Measurements from ENCODE around the gene FMN1. TPM values are rescaled to one million over a fixed set of nuclear protein-coding genes. Genes with fewer than 3 reads are reported as not detected.

Gene FMN1, protein sequence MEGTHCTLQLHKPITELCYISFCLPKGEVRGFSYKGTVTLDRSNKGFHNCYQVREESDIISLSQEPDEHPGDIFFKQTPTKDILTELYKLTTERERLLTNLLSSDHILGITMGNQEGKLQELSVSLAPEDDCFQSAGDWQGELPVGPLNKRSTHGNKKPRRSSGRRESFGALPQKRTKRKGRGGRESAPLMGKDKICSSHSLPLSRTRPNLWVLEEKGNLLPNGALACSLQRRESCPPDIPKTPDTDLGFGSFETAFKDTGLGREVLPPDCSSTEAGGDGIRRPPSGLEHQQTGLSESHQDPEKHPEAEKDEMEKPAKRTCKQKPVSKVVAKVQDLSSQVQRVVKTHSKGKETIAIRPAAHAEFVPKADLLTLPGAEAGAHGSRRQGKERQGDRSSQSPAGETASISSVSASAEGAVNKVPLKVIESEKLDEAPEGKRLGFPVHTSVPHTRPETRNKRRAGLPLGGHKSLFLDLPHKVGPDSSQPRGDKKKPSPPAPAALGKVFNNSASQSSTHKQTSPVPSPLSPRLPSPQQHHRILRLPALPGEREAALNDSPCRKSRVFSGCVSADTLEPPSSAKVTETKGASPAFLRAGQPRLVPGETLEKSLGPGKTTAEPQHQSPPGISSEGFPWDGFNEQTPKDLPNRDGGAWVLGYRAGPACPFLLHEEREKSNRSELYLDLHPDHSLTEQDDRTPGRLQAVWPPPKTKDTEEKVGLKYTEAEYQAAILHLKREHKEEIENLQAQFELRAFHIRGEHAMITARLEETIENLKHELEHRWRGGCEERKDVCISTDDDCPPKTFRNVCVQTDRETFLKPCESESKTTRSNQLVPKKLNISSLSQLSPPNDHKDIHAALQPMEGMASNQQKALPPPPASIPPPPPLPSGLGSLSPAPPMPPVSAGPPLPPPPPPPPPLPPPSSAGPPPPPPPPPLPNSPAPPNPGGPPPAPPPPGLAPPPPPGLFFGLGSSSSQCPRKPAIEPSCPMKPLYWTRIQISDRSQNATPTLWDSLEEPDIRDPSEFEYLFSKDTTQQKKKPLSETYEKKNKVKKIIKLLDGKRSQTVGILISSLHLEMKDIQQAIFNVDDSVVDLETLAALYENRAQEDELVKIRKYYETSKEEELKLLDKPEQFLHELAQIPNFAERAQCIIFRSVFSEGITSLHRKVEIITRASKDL (N-terminal part only)
- 1 to 10 TPM in 2 of 3 donors, under 1 TPM in 1; 0.55 to 1.1 (median 1.0) TPM for polyA plus RNA-seq

GRCh38 chr15:33194704-33195670 is at the start of gene FMN1:
FMN1 (minus strand) TSS chr15:33194714; CDS start chr15:33154914, 39,800 bp downstream.
- no peak within 1 kb of the TSS for H3K27ac ChIP-seq (ENCODE audit: low read depth, low read length)
- 8 to 10% (median 9%) methylated on average over 46 of the region's 46 CpGs for WGBS, 3 donors

DNA sequence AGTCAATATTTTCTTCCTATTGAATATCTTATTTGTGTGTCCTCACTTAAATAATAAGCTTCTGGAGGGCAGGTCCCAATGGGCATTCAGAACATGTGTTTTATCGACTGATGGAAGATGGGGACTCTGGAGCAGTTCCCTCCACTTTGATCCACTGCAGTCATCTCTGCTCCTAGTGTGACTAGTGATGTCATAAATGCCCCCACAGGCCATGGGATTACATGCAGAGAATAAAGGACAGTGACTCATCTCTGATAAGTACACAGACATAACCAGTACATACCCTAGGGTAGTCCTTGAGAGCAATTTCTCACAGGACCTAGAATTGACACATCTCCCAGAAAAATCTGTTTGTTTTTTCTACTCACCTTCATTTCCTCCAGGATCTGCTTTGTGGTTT is 49.4 kb upstream of the FMN1 start:
- 80 to 88% (median 83%) methylated on average over 1 of the region's 1 CpG for WGBS, 3 donors
- H3K27ac ChIP-seq (ENCODE audit: low read depth, low read length), result no peak overlapping the region

- H3K27ac ChIP-seq (ENCODE audit: low read depth, low read length), result no peak overlapping the region
- 97 to 100% (median 98%) methylated on average over 2 of the region's 2 CpGs for WGBS, 3 donors
These were observed 48.9 kb upstream of the FMN1 start for GRCh38 chr15:33243393-33243792.

- H3K27ac ChIP-seq (ENCODE audit: low read depth, low read length), result no peak overlapping the region
- WGBS, 3 donors, result 78 to 86% (median 82%) methylated on average over 5 of the region's 5 CpGs
These were observed 48.2 kb upstream of the FMN1 start for GRCh38 chr15:33242669-33243191.

DNA sequence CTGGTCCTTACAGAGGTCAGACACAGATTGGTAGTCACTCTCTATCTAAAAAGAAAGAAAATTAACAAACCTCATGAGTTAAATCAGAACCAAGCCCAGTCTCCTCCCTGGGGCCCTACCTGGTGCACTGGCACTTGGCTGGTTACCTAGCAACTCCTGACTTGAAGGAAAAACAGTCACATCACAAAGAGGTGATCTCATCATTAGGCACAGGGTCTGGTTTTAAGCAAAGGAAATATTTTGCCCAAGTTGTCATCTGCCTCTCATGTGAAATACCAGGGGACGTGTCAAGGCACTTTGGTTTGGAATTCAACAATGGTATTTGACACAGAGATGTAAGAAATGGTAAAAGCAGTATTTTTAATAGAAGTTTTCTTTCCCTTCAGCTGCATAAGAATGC is 47.7 kb upstream of the FMN1 start:
- WGBS, 3 donors, result 47 to 69% (median 56%) methylated on average over 1 of the region's 1 CpG
- H3K27ac ChIP-seq (ENCODE audit: low read depth, low read length), result no peak overlapping the region

GRCh38 chr15:33236841-33237509 is 42.5 kb upstream of the FMN1 start:
- H3K27ac ChIP-seq (ENCODE audit: low read depth, low read length), result no peak overlapping the region

GRCh38 chr15:33234020-33234461 is 39.5 kb upstream of the FMN1 start:
- 44 to 52% (median 47%) methylated on average over 5 of the region's 5 CpGs for WGBS, 3 donors
- no peak overlapping the region for H3K27ac ChIP-seq (ENCODE audit: low read depth, low read length)

More at GRCh38 chr15:33236841-33237509, 42.5 kb upstream of the FMN1 start:
- WGBS, 3 donors, result 83 to 88% (median 85%) methylated on average over 4 of the region's 4 CpGs

- WGBS, 3 donors, result 72 to 82% (median 80%) methylated on average over 3 of the region's 3 CpGs
- no peak overlapping the region for H3K27ac ChIP-seq (ENCODE audit: low read depth, low read length)
These were observed 32.2 kb upstream of the FMN1 start for GRCh38 chr15:33226559-33227181.

DNA sequence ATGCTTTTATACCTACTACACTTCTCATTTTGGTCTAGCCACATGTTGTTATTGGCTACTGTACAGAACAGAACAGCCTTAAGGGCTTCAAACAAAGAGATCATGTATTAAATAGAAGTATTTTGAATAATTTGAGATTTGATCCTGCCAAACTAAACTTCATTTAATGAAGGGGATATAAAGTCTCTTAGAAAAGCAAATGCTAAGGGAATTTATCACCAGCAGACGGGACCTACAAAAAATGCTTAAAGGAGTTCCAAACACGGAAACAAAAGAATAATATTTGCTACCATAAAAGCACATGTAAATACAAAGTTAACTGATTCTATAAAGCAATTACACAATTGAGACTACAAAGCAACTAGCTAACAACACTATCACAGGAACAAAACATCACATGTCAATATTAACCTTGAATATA is 23.6 kb upstream of the FMN1 start:
- WGBS, 3 donors, result 54 to 86% (median 74%) methylated on average over 2 of the region's 2 CpGs

DNA sequence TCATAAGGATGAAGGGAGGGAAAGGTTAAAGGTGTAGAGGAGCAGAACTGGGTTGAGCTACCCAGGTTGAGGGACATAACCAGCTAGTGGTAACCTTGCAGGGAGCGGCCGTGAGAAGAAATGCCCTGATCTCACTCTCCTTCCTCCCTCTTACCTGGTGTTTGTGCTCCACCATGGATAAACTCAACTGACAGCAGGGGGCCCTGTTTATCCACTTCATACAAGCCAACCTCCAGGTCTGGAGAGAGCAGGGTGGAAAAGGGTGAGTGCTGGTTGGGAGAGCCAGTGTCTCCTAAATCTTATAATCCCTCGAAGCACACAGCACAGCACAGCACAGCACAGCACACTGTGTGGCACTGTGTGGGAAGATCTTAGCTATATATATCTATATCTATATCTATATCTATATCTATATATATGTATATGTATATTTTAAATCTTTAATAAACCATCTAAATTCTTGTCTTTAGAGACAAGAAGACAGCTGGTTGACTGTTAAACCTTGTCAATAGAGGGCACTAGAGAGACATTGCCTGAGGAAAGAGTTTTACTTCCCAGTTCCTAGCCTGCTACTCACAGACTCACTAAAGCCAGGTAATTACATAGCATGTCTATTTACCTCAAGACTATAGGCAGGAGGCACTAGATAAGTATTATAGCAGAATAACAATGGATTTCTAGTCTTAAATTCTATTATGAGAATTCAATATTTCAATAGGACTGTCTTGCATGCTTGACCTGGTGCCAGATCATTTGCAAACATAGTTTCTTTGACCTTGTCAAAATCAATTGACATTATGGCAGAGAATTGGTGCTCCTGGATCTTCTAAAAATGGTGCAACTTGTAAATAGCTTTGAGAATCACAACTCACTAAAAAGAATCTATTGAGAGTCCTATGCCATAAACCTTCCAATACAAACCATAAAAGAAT is 21.7 kb upstream of the FMN1 start:
- no peak overlapping the region for H3K27ac ChIP-seq (ENCODE audit: low read depth, low read length)
- WGBS, 3 donors, result 84 to 99% (median 92%) methylated on average over 3 of the region's 3 CpGs

More for the DNA sequence above, 23.6 kb upstream of the FMN1 start:
- no peak overlapping the region for H3K27ac ChIP-seq (ENCODE audit: low read depth, low read length)

DNA sequence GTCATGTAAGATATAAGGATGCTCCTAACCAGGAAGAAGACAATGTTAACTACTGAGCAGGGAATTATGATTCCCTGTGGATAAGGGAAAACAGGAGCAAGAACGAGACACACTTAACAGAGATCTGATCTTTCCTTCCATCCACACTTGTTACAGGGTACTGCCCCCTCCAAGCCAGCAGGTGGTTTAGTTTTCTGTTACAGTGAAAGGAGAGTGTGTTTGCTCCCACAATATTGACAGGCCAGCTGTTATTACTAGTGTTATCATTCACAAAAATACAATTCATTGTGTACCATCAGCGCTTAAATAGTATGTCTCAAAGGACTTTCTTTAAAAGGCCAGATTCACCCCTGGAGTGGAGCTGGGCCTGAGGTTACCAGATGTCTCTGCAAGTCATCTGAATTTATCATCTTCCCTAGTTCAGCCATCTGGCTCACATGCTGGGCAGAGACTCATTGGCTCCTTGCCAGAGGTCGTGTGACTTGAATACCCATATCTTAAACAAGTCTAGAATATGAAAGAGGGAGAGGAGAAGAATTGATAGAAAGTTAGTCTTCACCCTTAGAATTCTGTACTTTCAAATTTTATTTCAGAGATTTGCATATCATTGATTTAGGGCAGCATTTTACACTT is 16.8 kb upstream of the FMN1 start:
- 43 to 47% (median 46%) methylated on average over 3 of the region's 3 CpGs for WGBS, 3 donors
- no peak overlapping the region for H3K27ac ChIP-seq (ENCODE audit: low read depth, low read length)

- 53 to 75% (median 64%) methylated on average over 2 of the region's 2 CpGs for WGBS, 3 donors
- H3K27ac ChIP-seq (ENCODE audit: low read depth, low read length), result no peak overlapping the region
These were observed 15.3 kb upstream of the FMN1 start for GRCh38 chr15:33209575-33210481.

DNA sequence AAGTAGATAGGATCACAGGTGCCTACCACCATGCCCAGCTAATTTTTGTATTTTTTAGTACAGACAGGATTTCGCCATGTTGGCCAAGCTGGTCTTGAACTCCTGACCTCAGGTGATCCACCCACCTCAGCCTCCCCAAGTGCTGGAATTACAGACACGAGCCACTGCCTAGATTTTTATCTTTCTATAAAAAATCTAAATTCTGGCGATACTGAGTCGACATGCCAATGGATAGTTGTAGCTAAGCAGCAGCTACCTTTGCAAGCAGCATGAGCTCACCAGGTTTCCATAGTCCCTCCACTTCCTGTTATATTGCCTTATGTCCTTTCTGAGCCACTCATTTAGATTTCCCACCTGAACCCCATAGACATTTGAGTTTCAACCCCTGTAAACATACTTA is 13.1 kb upstream of the FMN1 start:
- 76 to 89% (median 87%) methylated on average over 4 of the region's 4 CpGs for WGBS, 3 donors
- H3K27ac ChIP-seq (ENCODE audit: low read depth, low read length), result no peak overlapping the region

DNA sequence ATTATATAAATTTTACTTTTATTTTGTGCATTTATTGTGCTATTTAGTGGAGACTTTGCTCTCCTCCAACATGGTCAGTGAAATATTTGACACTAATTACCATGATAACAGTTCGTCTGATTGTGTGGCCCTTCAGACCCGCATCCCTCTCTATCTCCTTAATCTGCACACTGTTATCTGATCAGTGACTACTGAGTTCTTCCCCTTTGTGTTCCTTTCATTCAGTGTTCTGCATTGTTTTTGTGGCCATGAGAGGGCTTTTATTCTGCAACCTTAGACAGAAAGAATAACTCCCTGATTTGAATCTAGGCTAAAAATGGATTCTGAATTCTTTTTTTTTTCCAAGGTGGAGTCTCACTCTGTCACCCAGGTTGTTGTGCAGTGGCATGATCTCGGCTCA is 11.9 kb upstream of the FMN1 start:
- 39 to 68% (median 67%) methylated on average over 3 of the region's 3 CpGs for WGBS, 3 donors
- H3K27ac ChIP-seq (ENCODE audit: low read depth, low read length), result no peak overlapping the region

Data from adipose tissue (tissue), 3 donors.